ENCODE data around the gene STXBP5.

- no peak for TF ChIP-seq CTCF (IDR thresholded peaks at IDR 0.05; ENCODE audit: low read depth, low read length)
- TF ChIP-seq MAX (IDR thresholded peaks at IDR 0.05; ENCODE audit: low read depth, low read length), result no peak
Measured at GRCh38 chr6:147418523-147418922, 214.3 kb downstream of the STXBP5 start.
